Thyroid gland (tissue), 4 donors: ENCODE measurements around the gene NCKAP5L. TPM values are rescaled to one million over a fixed set of nuclear protein-coding genes. Genes with fewer than 3 reads are reported as not detected.

Experiments
- DNase-seq, 2 donors: peaks; one replicate each; pipeline ENCODE4 v3.0.0-alpha.2; 2019
- H3K27ac ChIP-seq, 3 donors: fragments of 200-600 bp; sonication (generic); 1 replicate in 2 of 3; 2 replicates in 1 of 3; pipeline ENCODE4 v1.5.1; 2016 to 2019; ENCODE audit warnings: mild to moderate bottlenecking in 1 of 3, moderate library complexity in 1 of 3
- H3K27me3 ChIP-seq: fragments of 200-600 bp; sonication (generic); one replicate; pipeline ENCODE4 v1.5.1; 2019
- H3K36me3 ChIP-seq, 2 donors: fragments of 200-600 bp; sonication (generic); one replicate each; pipeline ENCODE4 v1.5.1; 2016 to 2019
- H3K4me1 ChIP-seq, 2 donors: fragments of 200-600 bp; sonication (generic); one replicate each; pipeline ENCODE4 v1.5.1; 2017 to 2019
- H3K4me3 ChIP-seq, 3 donors: fragments of 200-600 bp; sonication (generic); replicated peaks in 1 of 3; 1 replicate in 2 of 3; 2 replicates in 1 of 3; pipeline ENCODE4 v1.5.1; 2016; ENCODE audit warnings: mild to moderate bottlenecking in 1 of 3
- H3K9me3 ChIP-seq: fragments of 200-600 bp; sonication (generic); one replicate; pipeline ENCODE4 v1.5.1; 2017
- POLR2A ChIP-seq, 2 donors: fragments of 450-650 bp; IDR thresholded peaks; one replicate each; pipeline ENCODE4 v1.6.1; 2017; ENCODE audit warnings: antibody characterized with exemption in 2 of 2, mild to moderate bottlenecking in 2 of 2, moderate library complexity in 1 of 2
- WGBS, 2 donors: methylation state at CpG; one replicate each; pipeline ENCODE4 v1.1.5; 2017; 5-methylcytosine and 5-hydroxymethylcytosine counted together
- intact Hi-C: fragments of 100-400 bp; cut with DNase I; formaldehyde crosslinking; loops from one replicate; pipeline ENCODE4 v1.15.1; 2023
- total RNA-seq, 4 donors: library from RNA; depleted of rRNA; stranded (reverse); fragments of >200 nt; gene quantifications; one replicate each; pipeline ENCODE4 v1.2.3, GENCODE V29; 2016
- TF ChIP-seq, protein P1 (sequence below), 6 experiments: fragments of 200-600 bp in 3 of 6; fragments of 450-650 bp in 3 of 6; sonication (generic) in 3 of 6; IDR thresholded peaks; one replicate each; pipeline ENCODE4 v1.5.1; 2016 to 2019; ENCODE audit warnings: antibody characterized with exemption in 6 of 6, mild to moderate bottlenecking in 2 of 6, inconsistent platforms in 1 of 6, moderate library complexity in 1 of 6

Gene NCKAP5L
- total RNA-seq, 4 donors from 2014 or later: 14.1 to 33.7 (median 16.3) TPM

- no peaks in the 10 kb centered on the region for H3K9me3 ChIP-seq
- no peak for DNase-seq
- no peaks in the 10 kb centered on the region for H3K36me3 ChIP-seq
- WGBS, 2 donors: 59 to 79% methylated on average over 2 of the region's 2 CpGs
- intact Hi-C loops: no loop called here
- no peak for TF ChIP-seq POLR2A (IDR thresholded peaks at IDR 0.05)
- TF ChIP-seq, protein P1, sequence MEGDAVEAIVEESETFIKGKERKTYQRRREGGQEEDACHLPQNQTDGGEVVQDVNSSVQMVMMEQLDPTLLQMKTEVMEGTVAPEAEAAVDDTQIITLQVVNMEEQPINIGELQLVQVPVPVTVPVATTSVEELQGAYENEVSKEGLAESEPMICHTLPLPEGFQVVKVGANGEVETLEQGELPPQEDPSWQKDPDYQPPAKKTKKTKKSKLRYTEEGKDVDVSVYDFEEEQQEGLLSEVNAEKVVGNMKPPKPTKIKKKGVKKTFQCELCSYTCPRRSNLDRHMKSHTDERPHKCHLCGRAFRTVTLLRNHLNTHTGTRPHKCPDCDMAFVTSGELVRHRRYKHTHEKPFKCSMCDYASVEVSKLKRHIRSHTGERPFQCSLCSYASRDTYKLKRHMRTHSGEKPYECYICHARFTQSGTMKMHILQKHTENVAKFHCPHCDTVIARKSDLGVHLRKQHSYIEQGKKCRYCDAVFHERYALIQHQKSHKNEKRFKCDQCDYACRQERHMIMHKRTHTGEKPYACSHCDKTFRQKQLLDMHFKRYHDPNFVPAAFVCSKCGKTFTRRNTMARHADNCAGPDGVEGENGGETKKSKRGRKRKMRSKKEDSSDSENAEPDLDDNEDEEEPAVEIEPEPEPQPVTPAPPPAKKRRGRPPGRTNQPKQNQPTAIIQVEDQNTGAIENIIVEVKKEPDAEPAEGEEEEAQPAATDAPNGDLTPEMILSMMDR (IDR thresholded peaks at IDR 0.05): no peak
- H3K4me1 ChIP-seq: peaks cover 8 to 10% of the 10 kb centered on the region in 2 donors
- no peak overlapping the region for H3K4me3 ChIP-seq
- H3K27ac ChIP-seq: no peak overlapping the region
- no peaks in the 10 kb centered on the region for H3K27me3 ChIP-seq
Observed at GRCh38 chr12:49847161-49847560, 18.9 kb upstream of the NCKAP5L start.

GRCh38 chr12:49846032-49846431, 17.8 kb upstream of the NCKAP5L start:
- intact Hi-C loops: no loop called here
- 93 to 96% methylated on average over 2 of the region's 2 CpGs for WGBS, 2 donors
- Histone ChIP-seq H3K4me1 (peaks cover 13 to 19% of the 10 kb centered on the region in 2 donors), H3K9me3 (no peaks in the 10 kb centered on the region), H3K36me3 (no peaks in the 10 kb centered on the region), H3K27me3 (no peaks in the 10 kb centered on the region), H3K4me3 (no peak overlapping the region), H3K27ac (no peak overlapping the region)
- no peak for DNase-seq
- TF ChIP-seq, protein P1 (IDR thresholded peaks at IDR 0.05): no peak
- TF ChIP-seq POLR2A (IDR thresholded peaks at IDR 0.05): no peak

GRCh38 chr12:49843876-49844437, 15.7 kb upstream of the NCKAP5L start:
- intact Hi-C loops: no loop called here
- no peaks in the 10 kb centered on the region for H3K9me3 ChIP-seq
- DNase-seq: no peak
- WGBS, 2 donors: 61 to 66% methylated on average over 4 of the region's 4 CpGs
- H3K4me1 ChIP-seq: peaks cover 13 to 19% of the 10 kb centered on the region in 2 donors
- no peak overlapping the region for H3K4me3 ChIP-seq
- no peak for TF ChIP-seq POLR2A (IDR thresholded peaks at IDR 0.05)
- TF ChIP-seq, protein P1 (IDR thresholded peaks at IDR 0.05): no peak
- H3K27me3 ChIP-seq: no peaks in the 10 kb centered on the region
- H3K36me3 ChIP-seq: no peaks in the 10 kb centered on the region
- peak overlapping the region in 1 of 3 donors; percentile 87 for H3K27ac ChIP-seq

GRCh38 chr12:49843411-49843810, 15.2 kb upstream of the NCKAP5L start:
- Histone ChIP-seq H3K27ac (peak overlapping the region; percentile 63 to 87 (median 84)), H3K27me3 (no peaks in the 10 kb centered on the region), H3K36me3 (no peaks in the 10 kb centered on the region), H3K9me3 (no peaks in the 10 kb centered on the region), H3K4me1 (peaks cover 13 to 19% of the 10 kb centered on the region in 2 donors), H3K4me3 (peak overlapping the region in 1 of 3 donors; percentile 53)
- TF ChIP-seq POLR2A (IDR thresholded peaks at IDR 0.05): no peak
- TF ChIP-seq, protein P1 (IDR thresholded peaks at IDR 0.05): no peak
- peak; percentile 55 to 80 for DNase-seq
- WGBS, 2 donors: 27 to 48% methylated on average over 7 of the region's 7 CpGs
- intact Hi-C loops: no loop called here

DNA sequence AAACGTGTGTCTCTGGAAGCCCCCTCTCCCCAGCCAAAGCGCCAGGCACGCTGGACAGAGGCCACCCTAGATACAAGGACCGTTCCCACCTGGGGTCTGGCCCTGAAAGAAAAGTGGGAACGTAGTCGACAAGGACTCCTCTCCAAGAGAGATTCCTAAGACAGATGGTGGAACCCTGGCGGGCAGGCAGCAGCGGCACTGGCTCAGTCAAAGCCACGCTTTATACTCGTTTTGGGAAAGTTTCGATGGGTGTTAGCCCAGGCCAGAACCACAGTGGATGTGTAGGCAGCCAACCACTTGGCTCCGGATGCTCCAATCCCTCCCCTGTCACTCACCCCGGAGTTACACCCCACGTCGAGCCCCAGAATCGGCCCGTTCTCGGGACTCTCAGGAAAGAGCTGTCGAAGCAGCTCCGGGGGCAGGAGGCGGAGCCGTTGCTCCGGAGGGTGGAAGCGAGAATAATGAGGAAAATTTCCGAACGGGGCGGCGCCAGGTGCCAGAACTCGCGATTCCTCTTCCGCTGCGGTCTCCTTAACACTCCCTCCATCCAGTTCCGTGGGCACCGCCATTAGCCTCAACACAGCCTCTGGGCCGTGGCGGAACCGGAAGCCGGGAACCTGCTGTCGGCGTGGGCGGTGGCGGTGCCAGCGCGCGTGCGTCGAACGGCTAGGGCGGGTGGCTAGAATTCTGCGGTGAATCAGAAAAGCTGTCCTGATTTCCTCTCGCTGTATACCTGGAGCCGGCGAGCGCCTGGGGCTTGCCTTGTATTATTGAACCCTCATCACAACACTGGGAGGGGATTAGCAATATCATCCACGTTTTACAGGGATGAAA, 14.5 kb upstream of the NCKAP5L start, which contains the start of gene BCDIN3D:
Gene BCDIN3D, minus strand, starts transcription at position 588 of the 834 bp plus-strand sequence. Its CDS starts 19 bp downstream, at position 569.
- H3K27ac ChIP-seq: peak within 1 kb of the TSS; percentile 63 to 87 (median 84)
- H3K36me3 ChIP-seq: no peaks in the 10 kb centered on the region
- peak within 1 kb of the TSS; percentile 29 to 53 (median 45) for H3K4me3 ChIP-seq
- WGBS, 2 donors: 0 to 1% methylated on average over 28 to 42 of the region's 55 CpGs
- no peaks in the 10 kb centered on the region for H3K27me3 ChIP-seq
- peaks cover 13 to 19% of the 10 kb centered on the region in 2 donors for H3K4me1 ChIP-seq
- peak; percentile 95 to 96 for DNase-seq
- H3K9me3 ChIP-seq: no peaks in the 10 kb centered on the region
- TF ChIP-seq POLR2A (IDR thresholded peaks at IDR 0.05): peak; percentile 8 to 85
- TF ChIP-seq, protein P1 (IDR thresholded peaks at IDR 0.05): peak in 1 of 6 experiments; percentile 2
- intact Hi-C loops: no loop called here
